GM18867 (cell line): ENCODE results near the gene CYSRT1.
A peak's percentile ranks its signal among the peaks of the same experiment; 100 is the strongest.

Experiments
- ATAC-seq: cut with Tn5 transposase; IDR thresholded peaks from one replicate; pipeline ENCODE4 v1.9.1; 2021; ENCODE audit warnings: mild to moderate bottlenecking, moderate library complexity; ENCODE audit not compliant: unreplicated experiment

The CYSRT1 gene

DNA sequence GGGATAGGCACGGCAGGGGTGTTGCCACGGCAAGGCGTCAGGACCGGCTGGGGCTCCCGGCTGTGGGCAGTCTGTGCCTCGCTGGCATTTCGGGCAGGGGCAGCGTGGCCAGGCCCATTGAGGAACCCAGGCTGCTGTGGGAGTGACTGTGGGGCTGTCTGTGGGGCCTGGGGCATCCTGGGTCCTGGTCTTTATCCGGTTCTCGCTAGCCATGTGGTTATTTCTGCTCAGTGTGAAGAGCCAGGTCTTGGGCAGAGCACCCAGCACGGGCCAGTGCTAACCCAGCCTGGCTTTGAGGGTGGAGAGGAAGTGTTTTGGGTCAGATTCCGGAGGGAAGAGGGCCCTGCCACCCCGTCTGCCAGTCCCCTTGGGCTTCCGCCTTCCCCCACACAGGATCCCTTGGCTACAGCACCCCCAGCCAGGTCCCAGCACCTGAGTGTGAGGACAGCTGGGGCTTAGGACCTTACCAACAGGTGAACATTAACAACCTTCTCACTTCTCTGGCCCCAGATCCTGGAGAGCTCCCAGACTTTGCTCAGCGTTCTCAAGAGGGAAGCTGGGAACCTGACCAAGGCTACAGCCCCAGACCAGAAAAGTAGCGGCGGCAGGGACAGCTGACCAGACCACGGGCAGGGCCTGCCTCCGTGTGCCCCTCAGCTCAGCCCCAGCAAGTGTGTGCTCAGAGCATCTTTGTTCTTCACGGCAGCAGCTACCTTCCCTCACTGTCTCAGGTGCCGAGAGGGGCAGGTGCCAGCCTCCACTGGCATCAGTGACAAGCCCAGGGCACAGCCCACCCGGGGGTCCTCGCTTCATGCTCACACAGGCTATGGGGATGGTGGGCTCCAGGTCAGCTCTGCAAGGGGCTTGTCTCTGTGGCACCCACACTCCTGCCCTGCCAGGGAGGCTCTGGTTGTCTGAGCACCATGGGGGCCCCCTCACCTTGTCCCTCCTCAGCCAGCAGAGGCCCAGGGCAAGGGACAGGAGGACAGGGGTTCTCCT is 35.4 kb upstream of the CYSRT1 start:
- ATAC-seq: no peak

DNA sequence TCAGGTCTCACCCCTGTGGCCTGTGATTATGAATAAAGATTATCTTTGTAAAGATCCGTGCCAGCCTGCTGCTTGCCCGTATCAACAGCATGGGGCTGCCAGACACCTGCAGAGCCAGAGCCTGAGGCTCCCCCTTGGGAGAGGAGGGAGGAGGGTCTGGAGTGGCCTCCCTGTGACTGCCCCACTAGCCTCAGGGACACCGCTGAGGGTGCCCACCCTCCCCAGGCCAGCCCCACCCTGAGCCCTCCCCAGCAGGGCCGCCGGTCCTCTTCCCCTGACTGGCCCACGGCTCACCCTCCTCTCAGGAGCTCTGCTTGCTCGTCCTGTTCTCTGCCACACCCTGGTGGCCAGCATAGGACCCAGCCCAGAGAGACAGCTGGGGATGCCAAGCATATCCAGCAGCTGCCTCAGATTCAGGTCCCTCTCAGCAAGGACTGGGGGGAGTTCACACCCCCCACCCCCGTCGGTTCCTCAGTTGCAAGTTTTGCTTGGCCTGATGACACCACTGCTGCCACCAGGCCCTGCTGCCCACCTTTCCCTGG is 34.6 kb upstream of the CYSRT1 start:
- no peak for ATAC-seq

DNA sequence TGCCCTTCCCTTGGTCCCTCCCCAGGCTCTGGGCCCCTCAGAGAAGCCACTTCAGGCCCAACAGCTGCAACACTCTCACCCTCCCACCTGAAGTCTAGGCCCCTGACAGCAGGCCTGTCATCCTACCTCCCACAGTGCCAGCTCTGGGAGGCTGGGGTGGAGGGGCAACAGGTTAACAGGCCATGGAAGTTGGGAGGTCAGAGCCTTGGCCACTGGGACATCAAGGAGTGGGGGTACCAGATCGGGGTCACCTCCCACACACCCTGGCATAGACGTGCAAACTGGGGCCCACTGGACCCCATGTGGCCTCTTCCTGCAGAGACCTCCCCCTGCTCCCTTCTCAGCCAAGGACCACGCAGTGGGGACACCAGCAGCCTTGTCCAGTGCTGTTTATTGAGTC is 33.7 kb upstream of the CYSRT1 start:
- no peak for ATAC-seq

DNA sequence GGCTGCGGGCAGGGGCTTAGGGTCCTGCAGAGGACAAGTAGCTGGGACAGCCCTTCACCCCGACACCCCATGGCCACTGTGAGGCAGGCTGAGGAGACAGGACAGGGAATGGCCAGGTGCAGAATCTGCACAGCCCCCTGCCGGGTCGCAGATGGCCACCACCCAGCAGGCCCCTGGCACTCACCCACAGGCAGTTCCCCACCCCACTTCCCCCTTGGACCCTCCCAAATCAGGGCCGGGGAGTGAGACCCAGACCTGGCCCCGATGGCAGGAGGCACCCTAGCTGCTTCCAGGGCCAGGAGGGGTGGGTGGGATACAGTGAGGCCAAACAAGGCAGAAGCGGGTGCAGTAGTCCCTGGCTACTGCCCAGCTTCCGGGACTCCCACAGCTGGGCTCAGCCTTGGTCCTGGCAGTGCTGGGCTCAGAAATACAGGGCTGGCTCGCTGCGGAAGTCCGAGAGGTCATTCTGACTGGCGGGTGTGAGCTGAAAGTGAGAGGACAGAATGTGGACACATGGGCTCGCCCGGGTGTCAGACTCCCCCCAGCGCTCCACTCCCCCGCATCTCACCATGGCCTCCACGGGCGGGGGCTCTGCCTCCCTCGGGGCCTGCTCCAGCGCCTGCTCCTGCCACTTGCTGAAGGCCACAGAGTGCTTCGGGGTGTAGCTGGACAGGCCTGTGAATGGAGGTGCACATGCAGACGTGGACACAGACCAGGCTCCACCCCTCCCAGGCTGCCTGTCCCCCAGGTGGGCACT is 33.1 kb upstream of the CYSRT1 start:
- no peak for ATAC-seq

DNA sequence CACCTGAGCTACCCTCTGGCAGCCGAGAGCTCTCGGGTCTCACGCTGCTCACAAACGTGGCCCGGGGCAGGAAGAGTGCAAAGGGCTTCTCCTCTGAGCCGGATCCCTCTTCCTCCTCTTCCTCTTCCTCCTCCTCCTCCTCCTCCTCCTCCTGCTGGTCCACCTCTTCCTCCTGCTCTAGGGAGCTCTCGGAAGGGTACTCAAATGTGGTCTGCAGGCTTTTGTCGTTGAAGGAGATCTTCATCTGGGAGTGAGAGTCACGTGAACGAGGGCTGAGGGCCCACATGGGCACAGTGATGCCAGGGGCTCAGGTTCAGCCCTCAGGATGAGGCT is 32.6 kb upstream of the CYSRT1 start:
- no peak for ATAC-seq

DNA sequence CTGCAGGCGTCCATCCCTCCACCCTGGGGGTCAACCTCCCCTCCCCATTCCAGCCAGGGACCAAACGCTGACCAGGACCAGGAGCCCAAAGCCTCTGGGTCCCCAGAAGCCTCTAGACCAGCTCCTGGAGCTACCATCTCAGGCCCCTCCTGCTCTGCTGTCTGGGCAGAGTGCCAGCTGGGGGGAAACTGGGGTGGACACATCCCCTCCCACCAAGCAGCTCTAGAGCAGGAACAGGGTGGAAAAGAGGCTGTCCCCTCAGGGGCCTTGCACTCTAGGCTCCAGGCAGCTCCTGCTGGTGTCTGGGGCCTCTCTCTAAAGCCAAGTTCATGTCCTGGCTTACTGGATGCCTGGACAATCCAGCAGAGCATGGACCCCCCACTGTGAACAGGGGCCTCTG is 32.1 kb upstream of the CYSRT1 start:
- no peak for ATAC-seq

DNA sequence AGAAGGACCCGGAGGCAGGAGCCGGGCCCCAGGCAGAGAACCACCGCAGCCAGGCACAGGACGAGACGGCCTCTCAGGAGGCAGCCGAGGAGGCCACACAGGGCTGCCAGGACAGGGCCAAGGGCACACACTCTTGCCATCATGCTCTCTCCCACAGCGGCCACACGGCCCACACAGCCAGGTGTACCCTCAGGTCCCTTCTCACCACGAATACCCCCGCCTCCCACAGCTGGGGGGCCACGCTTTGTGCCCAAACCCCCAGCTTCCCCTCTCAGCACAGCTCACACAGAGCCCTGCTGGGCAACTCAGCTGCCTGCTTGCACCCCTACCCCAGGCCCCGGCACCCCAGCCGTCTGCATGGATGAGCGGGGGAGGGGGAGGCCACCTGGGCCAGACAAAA is 31.2 kb upstream of the CYSRT1 start:
- ATAC-seq: no peak

DNA sequence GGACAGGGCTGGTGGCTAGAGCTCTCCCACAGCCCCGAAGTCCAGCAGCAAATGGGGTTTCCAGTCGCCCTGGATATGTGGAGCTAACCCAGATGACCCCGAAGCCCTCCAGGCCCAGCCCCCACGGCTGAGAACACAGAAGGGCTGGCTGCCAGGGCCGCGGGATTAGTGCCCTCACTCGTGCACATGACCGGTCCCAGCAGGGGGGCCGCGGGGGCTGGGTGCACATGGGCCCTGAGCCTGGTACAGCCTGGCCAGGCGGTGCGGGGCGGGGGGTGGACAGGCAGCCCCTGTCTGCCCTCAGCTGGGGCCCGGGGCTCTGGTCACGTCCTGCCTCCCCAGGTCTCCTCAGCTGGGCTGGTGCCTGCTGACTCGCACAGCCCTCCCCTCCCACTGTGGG is 30.6 kb upstream of the CYSRT1 start:
- no peak for ATAC-seq

DNA sequence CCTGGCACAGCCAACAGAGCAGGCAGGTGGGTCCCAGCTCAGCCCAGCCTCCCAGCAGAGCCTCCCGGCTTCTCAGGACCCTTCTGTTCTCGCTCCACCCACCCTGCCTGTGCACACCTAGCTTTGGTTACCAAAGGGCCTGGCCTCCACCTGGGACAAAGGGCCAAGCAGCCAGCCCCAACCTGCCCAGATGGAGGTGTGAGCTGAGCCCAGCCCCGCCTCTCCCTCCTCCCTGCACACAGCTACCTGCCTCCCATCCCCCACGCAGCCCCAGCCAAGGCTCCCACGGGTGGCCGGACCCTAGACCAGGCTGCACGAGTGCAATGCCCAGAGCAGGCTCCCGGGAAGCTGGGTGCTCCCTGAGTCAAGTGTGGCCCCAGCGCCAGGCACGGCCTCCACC is 30.1 kb upstream of the CYSRT1 start:
- no peak for ATAC-seq

DNA sequence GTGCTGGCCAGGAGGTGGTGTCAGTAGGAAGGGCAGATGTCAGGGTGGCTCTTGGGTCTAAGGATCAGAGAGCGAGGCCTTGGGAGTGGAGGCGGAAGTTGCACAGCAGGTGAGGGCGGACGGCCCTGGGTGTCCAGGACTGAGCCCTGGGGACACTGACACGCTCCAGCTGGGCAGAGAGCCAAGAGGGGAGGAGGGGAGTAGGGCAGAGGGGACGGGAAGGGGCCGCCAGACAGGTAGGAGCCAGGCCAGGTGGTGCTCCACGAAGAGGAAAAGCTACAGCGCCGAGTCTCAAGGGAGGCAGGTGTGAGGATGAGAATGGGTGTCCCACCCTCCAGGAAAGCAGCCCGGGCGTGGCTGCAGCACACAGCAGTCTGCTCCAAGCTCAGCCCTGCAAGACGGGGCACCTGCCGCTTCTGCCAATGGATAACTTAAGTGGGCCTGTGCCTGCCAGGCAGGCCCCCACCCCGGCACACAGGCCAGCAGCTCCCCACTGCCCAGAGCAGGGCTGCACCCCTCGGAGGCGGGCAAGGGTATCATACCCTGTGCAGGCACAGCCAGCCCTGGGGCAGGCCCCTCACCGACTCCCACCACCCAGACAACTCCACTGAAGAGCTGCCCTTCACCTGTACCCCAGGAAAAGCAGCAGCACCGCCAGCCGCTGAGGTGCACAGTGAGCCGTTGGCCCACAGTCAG is 29.3 kb upstream of the CYSRT1 start:
- no peak for ATAC-seq

DNA sequence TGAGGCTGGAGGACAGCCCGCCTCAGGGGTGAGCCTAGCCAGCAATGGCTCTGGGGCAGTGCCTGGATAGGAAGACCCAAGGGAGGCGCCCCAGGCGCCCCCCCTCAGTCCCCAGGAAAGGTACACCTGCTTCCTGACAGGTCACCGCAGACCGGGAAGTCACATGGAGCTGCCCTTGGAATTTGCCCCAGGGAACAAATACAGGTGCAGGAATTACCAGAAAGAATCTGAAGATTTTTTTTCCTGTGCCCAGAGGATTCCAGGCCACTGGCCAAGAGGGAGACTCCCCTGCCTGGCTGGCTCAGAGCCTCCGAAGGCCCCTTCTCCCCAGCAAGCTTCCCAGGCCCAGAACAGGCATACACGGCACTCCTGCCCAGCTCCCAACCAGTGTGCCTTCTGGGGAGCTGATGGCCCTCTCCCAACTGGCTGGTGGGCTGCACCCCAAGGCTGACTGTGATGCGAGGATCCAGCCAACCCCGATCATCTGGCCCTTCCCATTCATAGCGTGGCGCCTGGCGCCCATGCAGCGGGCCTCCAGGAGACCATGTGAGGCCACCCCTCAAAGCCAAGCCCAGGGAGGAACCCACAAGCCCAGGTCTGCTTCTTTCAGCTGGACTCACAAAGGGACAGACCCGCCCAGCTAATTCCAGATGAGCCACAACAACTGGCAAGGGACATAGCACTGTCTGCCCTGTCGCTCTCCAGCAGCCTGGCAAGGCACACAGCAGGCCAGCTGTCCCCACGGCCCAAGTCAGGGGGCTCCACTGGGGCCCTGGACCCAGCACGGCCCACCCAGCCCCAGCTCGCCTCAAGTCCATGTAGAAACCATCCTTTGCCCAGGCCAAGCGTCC is 26.7 kb upstream of the CYSRT1 start:
- ATAC-seq: no peak

DNA sequence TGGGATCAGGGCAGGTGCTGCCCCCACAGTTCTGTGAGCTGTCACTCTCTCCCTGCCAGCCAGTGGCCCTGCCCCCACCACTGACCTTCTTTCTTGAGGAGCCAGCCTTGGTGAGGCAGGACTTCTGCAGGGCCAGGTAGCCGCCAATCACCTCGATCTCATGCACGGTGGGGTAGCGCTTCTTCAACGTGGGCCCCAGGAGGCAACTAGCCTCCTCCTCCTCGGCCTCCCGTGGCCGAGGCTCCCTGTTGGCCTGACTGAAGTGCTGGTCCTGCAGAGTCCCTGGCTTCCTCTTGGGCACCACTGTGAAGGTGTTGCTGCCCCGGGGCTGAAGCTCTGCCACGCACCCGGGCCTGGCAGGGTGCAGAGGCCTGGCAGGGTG is 26.1 kb upstream of the CYSRT1 start:
- no peak for ATAC-seq

DNA sequence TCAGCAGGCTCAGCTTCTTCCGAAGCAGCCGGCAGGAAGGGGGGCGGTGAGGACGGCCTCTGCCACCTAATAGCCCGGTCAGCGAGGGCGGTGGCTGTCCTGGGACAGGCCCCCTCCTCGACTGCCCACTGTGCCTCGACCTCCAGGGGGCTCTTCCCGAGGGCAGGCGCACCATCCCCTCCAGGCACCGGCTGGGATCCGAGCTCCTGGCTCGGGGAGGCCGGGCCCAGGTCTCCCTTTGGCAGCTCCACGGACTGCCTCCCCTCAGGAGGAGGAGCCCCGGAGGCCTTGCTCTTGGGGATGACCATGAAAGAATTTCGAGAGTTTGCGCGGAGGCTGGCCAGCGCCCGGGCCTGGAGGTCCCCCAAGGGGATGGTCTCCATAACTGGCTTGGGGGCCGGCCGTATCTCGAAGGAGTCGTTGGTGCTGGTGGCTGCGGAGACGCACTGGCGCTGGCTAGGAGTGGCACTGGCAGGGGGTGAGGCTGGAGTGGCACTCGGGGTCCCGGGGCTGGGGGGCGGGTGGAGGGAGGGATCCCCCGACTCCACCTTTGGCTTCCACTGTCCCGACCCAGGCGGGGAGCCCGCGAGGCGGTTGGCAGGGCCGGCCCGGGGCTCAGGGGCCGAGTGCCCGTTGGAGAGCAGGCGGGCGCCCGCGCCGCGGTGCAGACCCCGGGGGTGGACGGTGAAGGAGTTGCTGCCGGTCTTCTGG is 25.4 kb upstream of the CYSRT1 start:
- ATAC-seq: no peak

DNA sequence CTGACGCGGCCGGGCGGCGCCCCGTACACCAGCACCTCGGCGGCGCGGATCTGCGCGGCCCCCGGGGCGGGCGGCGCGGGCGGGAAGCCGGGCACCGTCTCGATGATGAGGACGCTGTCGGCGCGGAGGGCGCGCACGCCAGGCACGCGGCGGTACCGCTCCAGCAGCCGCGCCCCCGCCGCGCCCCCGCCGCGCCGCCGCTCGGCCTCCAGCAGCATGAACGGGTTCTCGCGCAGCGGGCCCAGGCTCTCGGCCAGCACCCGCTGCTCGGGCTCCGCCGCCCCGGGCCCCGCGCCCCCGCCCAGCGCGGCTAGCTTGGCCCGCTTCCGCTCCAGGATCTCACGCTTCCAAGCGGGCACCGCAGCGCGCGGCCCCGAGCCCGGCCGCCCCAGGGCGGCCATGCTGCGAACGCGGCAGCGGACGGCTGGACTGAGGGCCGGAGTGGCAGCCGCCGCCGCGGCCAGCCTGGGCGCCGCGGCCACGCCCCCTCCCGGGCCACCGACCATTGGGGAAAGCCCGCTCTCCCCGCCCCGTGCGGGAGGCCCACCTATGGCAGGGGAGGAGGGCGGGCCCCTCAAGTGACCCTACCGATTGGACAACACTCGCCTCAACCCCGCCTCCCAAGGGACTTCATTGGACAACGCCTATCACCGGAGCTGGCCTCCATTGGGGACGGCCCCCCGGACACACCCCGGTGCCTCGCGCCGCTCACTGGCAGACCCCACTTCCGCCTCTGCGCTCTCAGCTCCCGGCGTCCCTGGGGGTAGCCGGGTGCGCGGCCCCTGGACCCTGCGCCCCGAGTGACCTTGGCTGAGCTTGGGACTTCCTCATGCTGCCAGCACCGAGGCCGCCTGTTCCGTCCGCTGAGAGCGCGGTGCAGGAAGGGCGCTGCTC is 24.4 kb upstream of the CYSRT1 start, which contains the start of gene TPRN:
TSS of gene TPRN (minus strand) at position 431 of the 894 bp plus-strand sequence. CDS start at position 401, 30 bp downstream.
- ATAC-seq: peak; percentile 84

DNA sequence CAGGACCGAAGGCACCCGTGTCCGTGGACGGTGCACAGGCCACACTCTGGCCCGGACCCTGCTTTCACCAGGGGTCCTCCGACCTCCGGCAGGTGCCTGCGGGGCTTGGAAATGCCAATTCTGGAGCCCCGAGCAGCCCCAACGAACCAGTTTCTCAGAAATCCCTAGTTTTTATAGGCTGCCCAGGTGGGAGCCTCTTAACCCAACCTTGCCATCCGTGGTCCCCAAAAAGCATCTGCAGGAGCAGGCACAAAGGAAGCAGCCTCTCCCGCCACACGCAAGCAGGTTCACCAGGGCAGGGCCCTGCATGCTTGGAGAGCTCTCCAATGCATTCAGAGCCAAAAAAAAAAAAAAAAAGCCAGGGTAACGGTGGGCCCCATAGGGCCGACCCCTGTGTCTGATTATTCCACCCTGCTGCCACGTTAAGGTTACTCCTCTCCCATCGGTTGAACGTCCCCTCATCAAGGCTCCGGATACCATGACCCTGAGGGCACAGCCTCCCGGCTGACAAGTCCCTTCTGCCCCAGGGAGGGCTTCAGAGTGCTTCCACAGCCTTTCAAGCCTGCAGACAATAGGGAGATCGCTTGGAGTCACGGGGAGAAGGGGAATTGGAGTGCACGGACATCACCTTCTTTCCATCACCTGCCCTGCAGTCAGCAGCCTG is 23.6 kb upstream of the CYSRT1 start:
- no peak for ATAC-seq

DNA sequence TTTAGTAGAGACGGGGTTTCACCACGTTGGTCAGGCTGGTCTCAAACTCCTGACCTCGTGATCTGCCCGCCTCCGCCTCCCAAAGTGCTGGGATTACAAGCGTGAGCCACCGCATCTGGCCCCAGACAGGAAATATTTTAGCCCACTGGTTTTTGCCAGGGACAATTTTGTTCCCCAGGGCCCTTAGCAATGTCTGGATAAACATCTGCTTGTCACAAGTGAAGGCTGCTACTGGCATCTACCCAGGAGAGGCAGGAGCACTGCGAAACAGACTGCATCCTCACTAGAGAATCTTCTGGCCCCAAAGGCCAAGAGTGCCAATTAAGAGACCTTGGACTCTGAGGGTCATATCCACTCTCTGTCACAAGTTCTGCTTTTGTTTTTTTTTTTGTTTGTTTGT is 22.0 kb upstream of the CYSRT1 start:
- no peak for ATAC-seq

DNA sequence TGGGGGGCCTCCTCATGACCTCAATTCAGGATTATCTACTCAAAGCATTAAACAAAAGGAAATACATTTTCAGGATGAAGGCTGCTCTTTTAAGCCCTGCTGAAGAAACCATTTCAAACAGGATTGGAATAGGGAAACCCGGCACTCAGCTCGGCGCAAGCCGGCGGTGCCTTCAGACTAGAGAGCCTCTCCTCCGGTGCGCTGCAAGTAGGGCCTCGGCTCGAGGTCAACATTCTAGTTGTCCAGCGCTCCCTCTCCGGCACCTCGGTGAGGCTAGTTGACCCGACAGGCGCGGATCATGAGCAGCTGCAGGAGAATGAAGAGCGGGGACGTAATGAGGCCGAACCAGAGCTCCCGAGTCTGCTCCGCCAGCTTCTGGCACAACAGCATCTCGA is 20.2 kb upstream of the CYSRT1 start:
- ATAC-seq: no peak
